ENCODE results near the gene PRDX6. TPM values are rescaled to one million over a fixed set of nuclear protein-coding genes. Genes with fewer than 3 reads are reported as not detected.

PRDX6 gene
- total and polyA plus RNA-seq, 2 donors (not counting 3 experiments of a cell fraction or from before 2014, with no cell fraction given) = 145 to 288 TPM

DNA sequence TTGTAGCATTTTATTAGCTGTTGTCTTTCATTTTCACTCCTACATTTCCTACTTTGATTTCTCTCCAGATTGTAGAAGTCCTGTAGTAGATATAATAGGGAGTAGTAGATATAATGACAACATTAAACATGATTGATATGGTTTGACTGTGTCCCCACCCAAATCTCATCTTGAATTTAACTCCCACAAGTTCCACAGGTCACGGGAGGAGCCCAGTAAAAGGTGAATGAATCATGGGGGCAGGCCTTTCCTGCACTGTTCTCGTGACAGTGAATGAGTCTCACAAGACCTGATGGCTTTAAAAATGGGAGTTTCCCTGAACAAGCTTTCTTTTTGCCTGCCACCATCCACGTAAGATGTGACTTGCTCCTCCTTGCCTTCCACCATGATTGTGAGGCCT is 7.5 kb upstream of the PRDX6 start:
- Histone ChIP-seq H2AFZ (ENCODE audit: low read depth, low read length) (no peak overlapping the region), H3K4me3 (replicated peaks in 1 of 3; ENCODE audit: insufficient read depth in 1 of 3, low read depth in 1 of 3, low read length in 3 of 3) (no peak overlapping the region), H3K4me2 (ENCODE audit: insufficient read depth, low read length) (no peak overlapping the region), H3K36me3 (ENCODE audit: control insufficient read depth in 2 of 2, extremely low read depth in 1 of 2, insufficient read depth in 2 of 2, low read length in 2 of 2) (no peaks in the 10 kb centered on the region), H3K27ac (ENCODE audit: insufficient read depth, low read depth, low read length) (no peak overlapping the region), H3K4me1 (ENCODE audit: control insufficient read depth, extremely low read depth, insufficient read depth, low read length) (peaks cover 17% of the 10 kb centered on the region), H3K9ac (replicated peaks; ENCODE audit: extremely low read depth, insufficient read depth, low read length) (no peak overlapping the region), H4K20me1 (replicated peaks; ENCODE audit: control insufficient read depth, extremely low read depth, insufficient read depth, low read length) (no peaks in the 10 kb centered on the region), H3K79me2 (ENCODE audit: control insufficient read depth, insufficient read depth, low read length) (peaks cover 2% of the 10 kb centered on the region), H3K9me1 (replicated peaks; ENCODE audit: control insufficient read depth, extremely low read depth, insufficient read depth, low read length) (no peaks in the 10 kb centered on the region), H3K27me3 (ENCODE audit: control insufficient read depth in 2 of 2, insufficient read depth in 2 of 2, low read length in 2 of 2) (no peaks in the 10 kb centered on the region), H3K9me3 (replicated peaks; ENCODE audit: control insufficient read depth, insufficient read depth, low read length) (no peaks in the 10 kb centered on the region)
- dilution Hi-C loops (cut with MboI; ENCODE audit: extremely low pct_ligation_motif_present, low sequenced_read_pairs) (no loop called here), intact Hi-C loops (cut with micrococcal nuclease) (loop anchor here (10.0 kb wide), 1 partner anchor 555 kb away; no protein-coding TSS in a partner anchor)
- POLR2A ChIA-PET = no interaction called here
- no TSS peak for BruUV-seq (replicated peaks)
- TF ChIP-seq GATA2 (IDR thresholded peaks at IDR 0.05; ENCODE audit: insufficient read depth, insufficient read length, low read depth, low read length) (no peak), POLR2AphosphoS5 (IDR thresholded peaks at IDR 0.05; ENCODE audit: insufficient read depth, low read depth, low read length) (no peak)
- DNase-seq (ENCODE audit: low read depth, low spot score) (no peak), FAIRE-seq (no peak)
- CTCF ChIA-PET = no interaction called here

DNA sequence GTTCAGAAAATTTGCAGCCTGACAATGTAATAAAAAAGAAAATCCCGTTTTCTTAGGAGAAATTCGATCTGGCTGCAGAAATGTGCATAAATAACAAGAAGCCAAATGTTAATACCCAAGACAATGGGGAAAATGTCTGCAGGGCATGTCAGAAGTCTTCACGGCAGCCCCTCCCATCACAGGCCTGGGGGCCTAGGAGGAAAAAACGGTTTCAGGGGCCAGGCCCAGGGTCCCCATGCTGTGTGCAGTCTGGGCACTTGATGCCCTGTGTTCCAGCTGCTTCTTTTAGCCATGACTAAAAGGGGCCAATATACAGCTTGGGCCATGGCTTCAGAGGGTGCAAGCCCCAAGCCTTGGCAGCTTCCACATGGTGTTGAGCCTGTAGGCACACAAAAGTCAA is 6.5 kb upstream of the PRDX6 start:
- dilution Hi-C loops (cut with MboI; ENCODE audit: extremely low pct_ligation_motif_present, low sequenced_read_pairs) = no loop called here
- Histone ChIP-seq H3K27me3 (ENCODE audit: control insufficient read depth in 2 of 2, insufficient read depth in 2 of 2, low read length in 2 of 2) (no peaks in the 10 kb centered on the region), H3K9me3 (replicated peaks; ENCODE audit: control insufficient read depth, insufficient read depth, low read length) (no peaks in the 10 kb centered on the region), H3K4me1 (ENCODE audit: control insufficient read depth, extremely low read depth, insufficient read depth, low read length) (peaks cover 25% of the 10 kb centered on the region), H3K9ac (replicated peaks; ENCODE audit: extremely low read depth, insufficient read depth, low read length) (no peak overlapping the region), H3K9me1 (replicated peaks; ENCODE audit: control insufficient read depth, extremely low read depth, insufficient read depth, low read length) (no peaks in the 10 kb centered on the region), H3K36me3 (ENCODE audit: control insufficient read depth in 2 of 2, extremely low read depth in 1 of 2, insufficient read depth in 2 of 2, low read length in 2 of 2) (no peaks in the 10 kb centered on the region), H3K27ac (ENCODE audit: insufficient read depth, low read depth, low read length) (no peak overlapping the region), H3K4me2 (ENCODE audit: insufficient read depth, low read length) (no peak overlapping the region), H4K20me1 (replicated peaks; ENCODE audit: control insufficient read depth, extremely low read depth, insufficient read depth, low read length) (no peaks in the 10 kb centered on the region), H2AFZ (ENCODE audit: low read depth, low read length) (no peak overlapping the region), H3K4me3 (replicated peaks in 1 of 3; ENCODE audit: insufficient read depth in 1 of 3, low read depth in 1 of 3, low read length in 3 of 3) (no peak overlapping the region), H3K79me2 (ENCODE audit: control insufficient read depth, insufficient read depth, low read length) (peaks cover 4% of the 10 kb centered on the region)
- DNase-seq (ENCODE audit: low read depth, low spot score) (no peak), FAIRE-seq (no peak)
- BruUV-seq (replicated peaks) = no TSS peak
- CTCF ChIA-PET = no interaction called here
- POLR2A ChIA-PET = no interaction called here
- TF ChIP-seq JUN (IDR thresholded peaks at IDR 0.05; ENCODE audit: borderline replicate concordance, insufficient read depth, insufficient read length, low read depth) (no peak), GATA2 (IDR thresholded peaks at IDR 0.05; ENCODE audit: insufficient read depth, insufficient read length, low read depth, low read length) (no peak), POLR2A (IDR thresholded peaks at IDR 0.05; ENCODE audit: low read depth, low read length) (no peak), MYC (IDR thresholded peaks at IDR 0.05; ENCODE audit: low read depth, low read length) (no peak), FOS (IDR thresholded peaks at IDR 0.05; ENCODE audit: borderline replicate concordance, insufficient read depth, low read length) (no peak), POLR2AphosphoS5 (IDR thresholded peaks at IDR 0.05; ENCODE audit: insufficient read depth, low read depth, low read length) (no peak), EZH2 (IDR thresholded peaks at IDR 0.05; ENCODE audit: borderline replicate concordance, low read depth, low read length, severe bottlenecking) (no peak)
- TF ChIP-seq, protein P1, sequence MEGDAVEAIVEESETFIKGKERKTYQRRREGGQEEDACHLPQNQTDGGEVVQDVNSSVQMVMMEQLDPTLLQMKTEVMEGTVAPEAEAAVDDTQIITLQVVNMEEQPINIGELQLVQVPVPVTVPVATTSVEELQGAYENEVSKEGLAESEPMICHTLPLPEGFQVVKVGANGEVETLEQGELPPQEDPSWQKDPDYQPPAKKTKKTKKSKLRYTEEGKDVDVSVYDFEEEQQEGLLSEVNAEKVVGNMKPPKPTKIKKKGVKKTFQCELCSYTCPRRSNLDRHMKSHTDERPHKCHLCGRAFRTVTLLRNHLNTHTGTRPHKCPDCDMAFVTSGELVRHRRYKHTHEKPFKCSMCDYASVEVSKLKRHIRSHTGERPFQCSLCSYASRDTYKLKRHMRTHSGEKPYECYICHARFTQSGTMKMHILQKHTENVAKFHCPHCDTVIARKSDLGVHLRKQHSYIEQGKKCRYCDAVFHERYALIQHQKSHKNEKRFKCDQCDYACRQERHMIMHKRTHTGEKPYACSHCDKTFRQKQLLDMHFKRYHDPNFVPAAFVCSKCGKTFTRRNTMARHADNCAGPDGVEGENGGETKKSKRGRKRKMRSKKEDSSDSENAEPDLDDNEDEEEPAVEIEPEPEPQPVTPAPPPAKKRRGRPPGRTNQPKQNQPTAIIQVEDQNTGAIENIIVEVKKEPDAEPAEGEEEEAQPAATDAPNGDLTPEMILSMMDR (IDR thresholded peaks at IDR 0.05; ENCODE audit: extremely low read depth in 1 of 2, insufficient read depth in 1 of 2, low read depth in 1 of 2, low read length in 2 of 2) = no peak
- TF ChIP-seq, protein P2, sequence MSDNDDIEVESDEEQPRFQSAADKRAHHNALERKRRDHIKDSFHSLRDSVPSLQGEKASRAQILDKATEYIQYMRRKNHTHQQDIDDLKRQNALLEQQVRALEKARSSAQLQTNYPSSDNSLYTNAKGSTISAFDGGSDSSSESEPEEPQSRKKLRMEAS (IDR thresholded peaks at IDR 0.05; ENCODE audit: insufficient read depth, insufficient read length) = no peak
- intact Hi-C loops (cut with micrococcal nuclease) = loop anchor here (10.0 kb wide), 1 partner anchor 556 kb away; no protein-coding TSS in a partner anchor
